BE2C (cell line): ENCODE results near the gene AGK.
A peak's percentile ranks its signal among the peaks of the same experiment; 100 is the strongest.

Experiments
- DNase-seq: peaks from one replicate; pipeline ENCODE4 v3.0.0-alpha.2; 2020
- H3K27me3 ChIP-seq: fragments of 250-450 bp; sonication (Bioruptor Pico); 2 replicates; pipeline ENCODE4 v1.5.1; 2020; ENCODE audit warnings: mild to moderate bottlenecking
- H3K36me3 ChIP-seq: fragments of 250-450 bp; sonication (Bioruptor Pico); 2 replicates; pipeline ENCODE4 v1.5.1; 2020; ENCODE audit warnings: mild to moderate bottlenecking
- H3K4me1 ChIP-seq: fragments of 250-450 bp; sonication (Bioruptor Pico); 2 replicates; pipeline ENCODE4 v1.5.1; 2020
- H3K4me3 ChIP-seq: 2 replicates; pipeline ENCODE4 v1.5.1; 2011; ENCODE audit warnings: low read depth, low read length
- H3K9me3 ChIP-seq: fragments of 250-450 bp; sonication (Bioruptor Pico); 2 replicates; pipeline ENCODE4 v1.5.1; 2020
- CTCF ChIP-seq: IDR thresholded peaks from 2 replicates; pipeline ENCODE4 v1.5.1; 2012; ENCODE audit warnings: mild to moderate bottlenecking, low read depth, low read length

The AGK gene

DNA sequence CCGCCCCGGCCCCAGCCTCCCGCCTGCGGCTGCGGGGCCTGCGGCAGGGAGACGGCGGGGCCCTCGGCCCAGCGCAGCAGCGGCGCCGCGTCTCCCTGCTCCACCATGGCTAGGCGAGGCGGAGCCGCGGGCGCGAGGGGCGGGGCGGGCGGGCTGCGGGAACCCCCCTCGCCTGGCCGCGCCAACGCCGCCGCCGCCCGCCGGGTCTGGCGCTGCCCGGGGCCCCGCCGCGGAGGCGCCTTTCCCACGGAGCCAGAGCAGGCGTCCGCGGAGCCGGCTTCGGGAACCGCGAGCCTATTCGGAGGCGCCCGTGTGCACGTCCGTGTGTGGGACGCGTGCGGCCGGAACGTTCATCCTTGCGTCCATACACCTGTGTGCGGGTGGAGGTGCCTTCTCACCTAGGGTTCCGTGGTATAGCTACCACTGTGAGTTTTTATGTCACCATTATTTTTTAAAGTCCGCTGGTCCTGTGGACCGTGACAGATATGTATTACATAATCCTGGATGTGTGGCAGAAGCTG, 150.9 kb downstream of the AGK start, which contains the start of gene DENND11:
DENND11 (minus strand) TSS at position 120 of the 521 bp plus-strand sequence; CDS start at position 107, 13 bp downstream.
- peak; percentile 74 for DNase-seq
- no peak for TF ChIP-seq CTCF
- Histone ChIP-seq H3K4me1 (no peaks in the 10 kb centered on the region; the same call in 1 of the 2 replicates), H3K36me3 (no peaks in the 10 kb centered on the region), H3K9me3 (no peaks in the 10 kb centered on the region), H3K4me3 (peak within 1 kb of the TSS; percentile 69), H3K27me3 (no peaks in the 10 kb centered on the region)

DNA sequence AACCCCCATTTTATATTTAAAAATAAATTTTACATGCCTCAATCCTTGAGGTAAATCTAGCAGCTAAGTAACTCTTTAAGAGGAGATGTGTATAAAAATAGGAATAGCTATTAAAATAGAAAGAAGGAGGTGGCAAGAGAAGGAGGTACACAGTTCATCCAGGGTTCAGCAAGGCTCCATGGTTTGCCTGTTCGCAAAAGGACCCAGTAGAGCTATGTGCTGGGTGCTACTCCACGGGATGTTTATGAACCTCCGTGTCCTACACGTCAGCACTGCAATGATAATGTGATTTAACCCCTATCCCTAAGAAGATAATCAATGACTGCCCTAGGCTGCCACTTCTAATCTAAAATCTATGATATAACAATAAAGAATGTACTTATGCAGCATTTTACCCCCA, 151.7 kb downstream of the AGK start:
- TF ChIP-seq CTCF = no peak
- DNase-seq = no peak
- no peaks in the 10 kb centered on the region for H3K27me3 ChIP-seq
- H3K4me1 ChIP-seq = no peaks in the 10 kb centered on the region; the same call in 1 of the 2 replicates
- H3K9me3 ChIP-seq = no peaks in the 10 kb centered on the region
- no peaks in the 10 kb centered on the region for H3K36me3 ChIP-seq
- no peak overlapping the region for H3K4me3 ChIP-seq

GRCh38 chr7:141704112-141704511, 152.9 kb downstream of the AGK start:
- no peak for TF ChIP-seq CTCF
- Histone ChIP-seq H3K9me3 (no peaks in the 10 kb centered on the region), H3K4me1 (no peaks in the 10 kb centered on the region; the same call in 1 of the 2 replicates), H3K27me3 (no peaks in the 10 kb centered on the region), H3K36me3 (no peaks in the 10 kb centered on the region), H3K4me3 (no peak overlapping the region)
- DNase-seq = no peak

DNA sequence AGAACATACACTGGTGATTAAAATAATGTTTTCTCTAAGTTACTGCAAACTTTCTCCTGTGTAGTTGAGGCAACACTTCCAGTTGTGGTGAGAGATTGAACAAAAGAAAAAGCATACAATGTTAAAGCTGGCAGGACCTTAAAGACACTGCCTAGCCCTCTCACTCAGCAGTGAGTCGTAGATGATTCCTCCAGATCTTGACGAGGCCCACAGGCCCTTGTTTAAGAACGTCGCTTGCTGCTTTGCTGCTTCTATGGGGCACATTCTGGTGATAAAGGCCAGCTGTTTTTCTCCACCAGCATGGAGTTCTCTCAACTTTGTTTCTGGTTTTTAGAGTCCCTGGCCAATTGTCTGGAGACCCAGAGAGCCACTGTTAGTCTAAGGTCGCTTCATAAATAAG, 153.5 kb downstream of the AGK start:
- Histone ChIP-seq H3K27me3 (no peaks in the 10 kb centered on the region), H3K4me1 (no peaks in the 10 kb centered on the region; the same call in 1 of the 2 replicates), H3K36me3 (no peaks in the 10 kb centered on the region), H3K9me3 (no peaks in the 10 kb centered on the region), H3K4me3 (no peak overlapping the region)
- TF ChIP-seq CTCF = no peak
- no peak for DNase-seq
